ENCODE data around the gene ZNF367. TPM values are rescaled to one million over a fixed set of nuclear protein-coding genes. Genes with fewer than 3 reads are reported as not detected.

ZNF367 gene
- total RNA-seq, 1 donor from 2014 or later: 5.3 TPM

- Mint-ChIP-seq H3K4me1 (ENCODE audit: low read depth) (peaks cover 12% of the 10 kb centered on the region), H3K36me3 (ENCODE audit: insufficient read depth) (peaks cover 2% of the 10 kb centered on the region), H3K4me3 (ENCODE audit: low read depth) (no peak overlapping the region), H3K9me3 (ENCODE audit: low read depth) (no peaks in the 10 kb centered on the region), H3K27ac (no peak overlapping the region), H3K27me3 (peaks cover 10% of the 10 kb centered on the region)
- no peak for DNase-seq (ENCODE audit: low spot score, unreplicated experiment)
- peak; percentile 53 for TF ChIP-seq CTCF (IDR thresholded peaks at IDR 0.05; ENCODE audit: unreplicated experiment)
These were observed 35.5 kb upstream of the ZNF367 start for GRCh38 chr9:96453625-96454024.

DNA sequence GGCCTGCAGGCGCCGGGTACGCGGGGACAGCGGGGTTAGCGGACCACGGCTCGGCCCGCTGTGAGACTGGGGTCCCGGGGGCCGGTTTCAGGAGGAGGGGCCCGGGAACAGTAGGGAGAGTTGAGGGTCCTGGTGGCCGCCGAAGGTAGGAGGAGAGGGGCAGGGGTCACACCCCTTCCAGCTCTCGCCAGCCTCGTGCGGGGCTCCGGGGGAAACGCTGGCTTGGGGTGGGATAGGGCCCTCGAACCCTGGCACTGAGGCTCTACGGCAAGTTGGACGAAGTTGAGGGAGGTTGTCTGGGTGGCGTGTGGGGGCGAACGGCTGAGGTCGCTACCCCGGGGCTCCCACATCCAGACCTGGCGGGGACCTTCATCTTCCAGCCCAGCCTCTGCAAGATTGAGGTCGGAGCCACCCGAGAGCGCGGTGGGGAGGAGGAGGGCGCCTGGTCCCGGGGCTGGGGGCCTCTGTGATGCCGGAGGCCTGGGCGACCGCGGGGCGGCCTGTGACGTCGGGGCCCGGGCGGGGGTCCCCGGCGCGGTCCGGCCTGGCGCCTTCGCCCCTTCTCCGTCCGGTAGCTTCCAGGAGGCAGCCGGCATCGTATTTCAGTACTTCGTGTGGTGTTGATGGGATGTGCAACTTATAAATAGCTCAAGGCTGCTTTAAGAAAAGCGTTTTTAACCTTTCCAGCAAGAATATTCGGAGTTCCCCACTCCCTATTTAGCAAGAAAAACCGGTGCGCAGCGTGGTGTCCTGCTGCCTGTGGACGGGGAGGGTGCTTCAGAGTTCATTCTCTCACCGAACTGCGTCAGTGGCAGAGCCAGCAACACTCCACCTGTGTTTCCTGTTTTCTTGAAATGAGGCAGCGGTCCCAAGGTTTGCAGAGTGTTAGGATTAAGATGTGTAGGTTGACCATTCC lies 32.7 kb upstream of the ZNF367 start:
- Mint-ChIP-seq H3K36me3 (ENCODE audit: insufficient read depth) (no peaks in the 10 kb centered on the region), H3K4me3 (ENCODE audit: low read depth) (peak overlapping the region; percentile 85), H3K27me3 (peaks cover 26% of the 10 kb centered on the region), H3K9me3 (ENCODE audit: low read depth) (no peaks in the 10 kb centered on the region), H3K4me1 (ENCODE audit: low read depth) (peaks cover 12% of the 10 kb centered on the region), H3K27ac (peak overlapping the region; percentile 87)
- peak; percentile 13 for TF ChIP-seq CTCF (IDR thresholded peaks at IDR 0.05; ENCODE audit: unreplicated experiment)
- peak; percentile 22 for DNase-seq (ENCODE audit: low spot score, unreplicated experiment)

GRCh38 chr9:96449845-96450612 lies 31.9 kb upstream of the ZNF367 start, which contains the start of gene HABP4:
TSS of gene HABP4 (plus strand) at chr9:96450169. CDS start at chr9:96450280, 111 bp downstream.
- Mint-ChIP-seq H3K4me3 (ENCODE audit: low read depth) (peak within 1 kb of the TSS; percentile 85), H3K9me3 (ENCODE audit: low read depth) (no peaks in the 10 kb centered on the region), H3K27me3 (peaks cover 26% of the 10 kb centered on the region), H3K27ac (peak within 1 kb of the TSS; percentile 87), H3K4me1 (ENCODE audit: low read depth) (peaks cover 12% of the 10 kb centered on the region), H3K36me3 (ENCODE audit: insufficient read depth) (no peaks in the 10 kb centered on the region)
- no peak for TF ChIP-seq CTCF (IDR thresholded peaks at IDR 0.05; ENCODE audit: unreplicated experiment)
- peak; percentile 94 for DNase-seq (ENCODE audit: low spot score, unreplicated experiment)

- no peak for TF ChIP-seq CTCF (IDR thresholded peaks at IDR 0.05; ENCODE audit: unreplicated experiment)
- Mint-ChIP-seq H3K27me3 (peaks cover 26% of the 10 kb centered on the region), H3K27ac (peak overlapping the region; percentile 87), H3K4me1 (ENCODE audit: low read depth) (peaks cover 12% of the 10 kb centered on the region), H3K4me3 (ENCODE audit: low read depth) (peak overlapping the region; percentile 75), H3K9me3 (ENCODE audit: low read depth) (no peaks in the 10 kb centered on the region), H3K36me3 (ENCODE audit: insufficient read depth) (no peaks in the 10 kb centered on the region)
- DNase-seq (ENCODE audit: low spot score, unreplicated experiment): no peak
These were observed 31.3 kb upstream of the ZNF367 start for GRCh38 chr9:96449523-96449844.

- Mint-ChIP-seq H3K4me1 (ENCODE audit: low read depth) (peaks cover 11% of the 10 kb centered on the region), H3K27me3 (peaks cover 26% of the 10 kb centered on the region), H3K9me3 (ENCODE audit: low read depth) (no peaks in the 10 kb centered on the region), H3K27ac (no peak overlapping the region), H3K4me3 (ENCODE audit: low read depth) (peak overlapping the region; percentile 75), H3K36me3 (ENCODE audit: insufficient read depth) (no peaks in the 10 kb centered on the region)
- no peak for TF ChIP-seq CTCF (IDR thresholded peaks at IDR 0.05; ENCODE audit: unreplicated experiment)
- DNase-seq (ENCODE audit: low spot score, unreplicated experiment): no peak
These were observed 30.5 kb upstream of the ZNF367 start for GRCh38 chr9:96448546-96449170.
